A673 (cell line): ENCODE results near the gene KIF2C. TPM values are rescaled to one million over a fixed set of nuclear protein-coding genes. Genes with fewer than 3 reads are reported as not detected.
A peak's percentile ranks its signal among the peaks of the same experiment; 100 is the strongest.
"Not testable (repeated sequence)": the region's sequence is repeated elsewhere in the genome, so short reads cannot be mapped to it uniquely, and the experiment has no call there.

Source experiments
- BruUV-seq: library from RNA; stranded (reverse); fragments of 400-500 nt; replicated peaks from 2 replicates; lab custom pipeline; 2021; lab: Mats Ljungman, UMichigan
- CTCF ChIA-PET: fragments of 300-600 bp; sonication (Branson Sonifier 250); formaldehyde crosslinking; loops from one replicate; lab custom pipeline; 2022; ENCODE audit warnings: antibody characterized with exemption; lab: Charles Lee
- POLR2A ChIA-PET: fragments of 300-600 bp; sonication (Branson Sonifier 250); formaldehyde crosslinking; loops from one replicate; lab custom pipeline; 2022; ENCODE audit warnings: antibody characterized with exemption; ENCODE audit not compliant: low non-redundant PET; lab: Charles Lee
- DNase-seq: peaks from one replicate; pipeline ENCODE4 v3.0.0-alpha.2; 2015; ENCODE audit warnings: low spot score
- H3K27ac ChIP-seq: fragments of 200-600 bp; sonication (generic); 2 replicates; pipeline ENCODE4 v1.5.1; 2016; ENCODE audit warnings: mixed run types, low read depth, mild to moderate bottlenecking, mixed read lengths, antibody characterized with exemption, low read length; ENCODE audit not compliant: poor library complexity, severe bottlenecking
- H3K27me3 ChIP-seq: fragments of 200-600 bp; sonication (generic); replicated peaks from 2 replicates; pipeline ENCODE4 v1.6.1; 2017; ENCODE audit warnings: mixed run types, low read depth, mild to moderate bottlenecking, mixed read lengths, antibody characterized with exemption, low read length; ENCODE audit not compliant: insufficient read depth, poor library complexity
- H3K36me3 ChIP-seq: fragments of 200-600 bp; sonication (generic); 2 replicates; pipeline ENCODE4 v1.6.1; 2016; ENCODE audit warnings: mixed run types, mild to moderate bottlenecking, mixed read lengths, antibody characterized with exemption, low read length; ENCODE audit not compliant: insufficient read depth, poor library complexity, severe bottlenecking
- H3K4me1 ChIP-seq: fragments of 200-600 bp; sonication (generic); 2 replicates; pipeline ENCODE4 v1.6.1; 2017; ENCODE audit warnings: mixed run types, mild to moderate bottlenecking, mixed read lengths, antibody characterized with exemption, low read length; ENCODE audit not compliant: insufficient read depth, poor library complexity, severe bottlenecking
- H3K4me3 ChIP-seq: fragments of 200-600 bp; sonication (generic); 2 replicates; pipeline ENCODE4 v1.5.1; 2016; ENCODE audit warnings: low read depth, mixed run types, mild to moderate bottlenecking, mixed read lengths, low read length; ENCODE audit not compliant: poor library complexity, severe bottlenecking
- H3K9me3 ChIP-seq: fragments of 200-600 bp; sonication (generic); 2 replicates; pipeline ENCODE4 v1.6.1; 2016; ENCODE audit warnings: mixed run types, low read depth, mild to moderate bottlenecking, mixed read lengths, antibody characterized with exemption, low read length; ENCODE audit not compliant: poor library complexity, severe bottlenecking
- EZH2 ChIP-seq: fragments of 200-600 bp; sonication (generic); IDR thresholded peaks from 2 replicates; pipeline ENCODE4 v1.6.1; 2017; ENCODE audit warnings: borderline replicate concordance, low read depth, mild to moderate bottlenecking, mixed read lengths, antibody characterized with exemption, low read length; ENCODE audit not compliant: poor library complexity, severe bottlenecking
- intact Hi-C: fragments of 100-400 bp; cut with micrococcal nuclease; formaldehyde crosslinking; loops from one replicate; pipeline ENCODE4 v1.10.0; 2022; ENCODE audit not compliant: unreplicated experiment
- total RNA-seq: library from RNA; stranded (reverse); gene quantifications from 2 replicates; pipeline ENCODE4 v1.2.3, GENCODE V29; 2021
- TF ChIP-seq, protein P1 (sequence below): fragments of 300-800, 200-600 bp; sonication (generic); conservative IDR thresholded peaks from 2 replicates; pipeline ENCODE4 v1.5.1; 2017; ENCODE audit warnings: low read depth, mild to moderate bottlenecking, antibody characterized with exemption, low read length, moderate library complexity, mixed read lengths

The KIF2C gene
- total RNA-seq, 1 experiment from 2014 or later, result 127 TPM

- peak; percentile 65 for DNase-seq
- BruUV-seq, result no TSS peak
- CTCF ChIA-PET, result no interaction called here
- H3K27ac ChIP-seq, result peak overlapping the region; percentile 98
- H3K4me1 ChIP-seq, result peaks cover 55% of the 10 kb centered on the region
- peak overlapping the region; percentile 41 for H3K4me3 ChIP-seq
- intact Hi-C loops, result no loop called here
- no peaks in the 10 kb centered on the region for H3K9me3 ChIP-seq
- H3K36me3 ChIP-seq, result peaks cover 6% of the 10 kb centered on the region
- TF ChIP-seq EZH2, result no peak
- TF ChIP-seq, protein P1, sequence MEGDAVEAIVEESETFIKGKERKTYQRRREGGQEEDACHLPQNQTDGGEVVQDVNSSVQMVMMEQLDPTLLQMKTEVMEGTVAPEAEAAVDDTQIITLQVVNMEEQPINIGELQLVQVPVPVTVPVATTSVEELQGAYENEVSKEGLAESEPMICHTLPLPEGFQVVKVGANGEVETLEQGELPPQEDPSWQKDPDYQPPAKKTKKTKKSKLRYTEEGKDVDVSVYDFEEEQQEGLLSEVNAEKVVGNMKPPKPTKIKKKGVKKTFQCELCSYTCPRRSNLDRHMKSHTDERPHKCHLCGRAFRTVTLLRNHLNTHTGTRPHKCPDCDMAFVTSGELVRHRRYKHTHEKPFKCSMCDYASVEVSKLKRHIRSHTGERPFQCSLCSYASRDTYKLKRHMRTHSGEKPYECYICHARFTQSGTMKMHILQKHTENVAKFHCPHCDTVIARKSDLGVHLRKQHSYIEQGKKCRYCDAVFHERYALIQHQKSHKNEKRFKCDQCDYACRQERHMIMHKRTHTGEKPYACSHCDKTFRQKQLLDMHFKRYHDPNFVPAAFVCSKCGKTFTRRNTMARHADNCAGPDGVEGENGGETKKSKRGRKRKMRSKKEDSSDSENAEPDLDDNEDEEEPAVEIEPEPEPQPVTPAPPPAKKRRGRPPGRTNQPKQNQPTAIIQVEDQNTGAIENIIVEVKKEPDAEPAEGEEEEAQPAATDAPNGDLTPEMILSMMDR, result no peak
- POLR2A ChIA-PET, result no interaction called here
- H3K27me3 ChIP-seq, result no peaks in the 10 kb centered on the region
These were observed 70.6 kb downstream of the KIF2C start for GRCh38 chr1:44810101-44810761.

- H3K27me3 ChIP-seq, H3K36me3 ChIP-seq, BruUV-seq, CTCF ChIA-PET, intact Hi-C loops, H3K9me3 ChIP-seq, H3K4me3 ChIP-seq, DNase-seq: not testable (repeated sequence)
- POLR2A ChIA-PET, result interaction anchor here (0.6 to 1.0 kb wide), 2 partner anchors 9 to 11 kb away, joined by 3 to 5 read pairs; partner anchors contain the start of gene PLK3
- peak overlapping the region; percentile 98 for H3K27ac ChIP-seq
- peaks cover 55% of the 10 kb centered on the region for H3K4me1 ChIP-seq
These were observed 71.1 kb downstream of the KIF2C start for GRCh38 chr1:44810762-44811105.

GRCh38 chr1:44811234-44811633 is 71.6 kb downstream of the KIF2C start:
- Histone ChIP-seq H3K27ac (peak overlapping the region; percentile 98), H3K36me3 (peaks cover 6% of the 10 kb centered on the region), H3K27me3 (no peaks in the 10 kb centered on the region), H3K4me3 (no peak overlapping the region), H3K4me1 (peaks cover 55% of the 10 kb centered on the region), H3K9me3 (no peaks in the 10 kb centered on the region)
- no TSS peak for BruUV-seq
- CTCF ChIA-PET, result no interaction called here
- DNase-seq, result peak; percentile 39
- TF ChIP-seq, protein P1, result no peak
- no peak for TF ChIP-seq EZH2
- intact Hi-C loops, result no loop called here
- POLR2A ChIA-PET, result interaction anchor here (0.6 to 1.0 kb wide), 2 partner anchors 8 to 11 kb away, joined by 3 to 5 read pairs; partner anchors contain the start of gene PLK3
